ENCODE results near the gene PODNL1.

PODNL1 gene

DNA sequence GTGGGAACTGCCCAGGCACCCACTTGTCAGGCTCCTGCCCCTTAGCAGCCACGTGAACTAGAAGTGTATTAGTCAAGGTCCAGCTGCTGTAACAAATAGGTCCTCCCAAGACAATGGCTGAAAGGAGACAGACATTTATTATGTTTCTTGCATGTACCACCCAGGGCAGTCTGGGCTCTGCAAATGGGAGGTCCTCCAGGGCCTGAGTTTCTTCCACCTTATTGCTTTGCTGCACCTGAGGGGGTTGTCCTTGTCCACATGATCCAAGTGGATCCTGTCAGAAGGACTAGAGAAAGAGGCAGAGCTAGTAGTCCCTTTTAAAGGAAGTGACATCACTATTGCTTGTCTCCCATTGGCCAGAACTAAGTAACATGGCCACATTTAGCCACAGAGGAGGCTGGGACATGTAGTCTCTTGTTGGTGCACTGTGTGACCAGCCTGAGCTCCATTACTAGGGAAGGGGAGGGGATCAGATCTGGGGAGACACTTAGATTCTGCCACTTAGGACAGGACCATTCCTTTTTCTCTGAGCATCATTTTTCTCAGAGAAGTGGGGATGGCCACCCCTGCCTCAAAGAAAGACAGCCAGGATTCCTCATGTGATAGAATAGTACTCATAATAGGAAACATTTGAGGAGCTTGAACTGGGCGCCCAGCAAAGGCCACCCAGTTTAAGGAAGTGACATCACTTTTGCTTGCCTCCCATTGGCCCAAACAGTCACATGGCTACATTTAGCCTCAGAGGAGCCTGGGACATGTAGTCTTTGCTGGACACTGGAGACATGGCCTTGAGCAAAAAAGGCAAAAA lies 17.1 kb downstream of the PODNL1 start (continued):
- TF ChIP-seq ZNF629 (tag by site-specific recombination; IDR thresholded peaks at IDR 0.05) (peak; percentile 39; the same call in 1 of the 2 replicates), ZNF623 (tag by site-specific recombination; IDR thresholded peaks at IDR 0.05) (0 out of 2 replicates have a peak, but pooled peaks have one; percentile 10), ZNF311 (tag by site-specific recombination; IDR thresholded peaks at IDR 0.05; ENCODE audit: borderline replicate concordance) (no peak)
- TF ChIP-seq, protein P1, sequence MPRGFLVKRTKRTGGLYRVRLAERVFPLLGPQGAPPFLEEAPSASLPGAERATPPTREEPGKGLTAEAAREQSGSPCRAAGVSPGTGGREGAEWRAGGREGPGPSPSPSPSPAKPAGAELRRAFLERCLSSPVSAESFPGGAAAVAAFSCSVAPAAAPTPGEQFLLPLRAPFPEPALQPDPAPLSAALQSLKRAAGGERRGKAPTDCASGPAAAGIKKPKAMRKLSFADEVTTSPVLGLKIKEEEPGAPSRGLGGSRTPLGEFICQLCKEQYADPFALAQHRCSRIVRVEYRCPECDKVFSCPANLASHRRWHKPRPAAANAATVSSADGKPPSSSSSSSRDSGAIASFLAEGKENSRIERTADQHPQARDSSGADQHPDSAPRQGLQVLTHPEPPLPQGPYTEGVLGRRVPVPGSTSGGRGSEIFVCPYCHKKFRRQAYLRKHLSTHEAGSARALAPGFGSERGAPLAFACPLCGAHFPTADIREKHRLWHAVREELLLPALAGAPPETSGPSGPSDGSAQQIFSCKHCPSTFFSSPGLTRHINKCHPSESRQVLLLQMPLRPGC (tag by site-specific recombination; IDR thresholded peaks at IDR 0.05), result no peak
- TF ChIP-seq, protein P2, sequence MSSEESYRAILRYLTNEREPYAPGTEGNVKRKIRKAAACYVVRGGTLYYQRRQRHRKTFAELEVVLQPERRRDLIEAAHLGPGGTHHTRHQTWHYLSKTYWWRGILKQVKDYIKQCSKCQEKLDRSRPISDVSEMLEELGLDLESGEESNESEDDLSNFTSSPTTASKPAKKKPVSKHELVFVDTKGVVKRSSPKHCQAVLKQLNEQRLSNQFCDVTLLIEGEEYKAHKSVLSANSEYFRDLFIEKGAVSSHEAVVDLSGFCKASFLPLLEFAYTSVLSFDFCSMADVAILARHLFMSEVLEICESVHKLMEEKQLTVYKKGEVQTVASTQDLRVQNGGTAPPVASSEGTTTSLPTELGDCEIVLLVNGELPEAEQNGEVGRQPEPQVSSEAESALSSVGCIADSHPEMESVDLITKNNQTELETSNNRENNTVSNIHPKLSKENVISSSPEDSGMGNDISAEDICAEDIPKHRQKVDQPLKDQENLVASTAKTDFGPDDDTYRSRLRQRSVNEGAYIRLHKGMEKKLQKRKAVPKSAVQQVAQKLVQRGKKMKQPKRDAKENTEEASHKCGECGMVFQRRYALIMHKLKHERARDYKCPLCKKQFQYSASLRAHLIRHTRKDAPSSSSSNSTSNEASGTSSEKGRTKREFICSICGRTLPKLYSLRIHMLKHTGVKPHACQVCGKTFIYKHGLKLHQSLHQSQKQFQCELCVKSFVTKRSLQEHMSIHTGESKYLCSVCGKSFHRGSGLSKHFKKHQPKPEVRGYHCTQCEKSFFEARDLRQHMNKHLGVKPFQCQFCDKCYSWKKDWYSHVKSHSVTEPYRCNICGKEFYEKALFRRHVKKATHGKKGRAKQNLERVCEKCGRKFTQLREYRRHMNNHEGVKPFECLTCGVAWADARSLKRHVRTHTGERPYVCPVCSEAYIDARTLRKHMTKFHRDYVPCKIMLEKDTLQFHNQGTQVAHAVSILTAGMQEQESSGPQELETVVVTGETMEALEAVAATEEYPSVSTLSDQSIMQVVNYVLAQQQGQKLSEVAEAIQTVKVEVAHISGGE (tag by site-specific recombination; conservative IDR thresholded peaks at IDR 0.05; ENCODE audit: low read depth), result peak; percentile 35; the same call in 1 of the 2 replicates

DNA sequence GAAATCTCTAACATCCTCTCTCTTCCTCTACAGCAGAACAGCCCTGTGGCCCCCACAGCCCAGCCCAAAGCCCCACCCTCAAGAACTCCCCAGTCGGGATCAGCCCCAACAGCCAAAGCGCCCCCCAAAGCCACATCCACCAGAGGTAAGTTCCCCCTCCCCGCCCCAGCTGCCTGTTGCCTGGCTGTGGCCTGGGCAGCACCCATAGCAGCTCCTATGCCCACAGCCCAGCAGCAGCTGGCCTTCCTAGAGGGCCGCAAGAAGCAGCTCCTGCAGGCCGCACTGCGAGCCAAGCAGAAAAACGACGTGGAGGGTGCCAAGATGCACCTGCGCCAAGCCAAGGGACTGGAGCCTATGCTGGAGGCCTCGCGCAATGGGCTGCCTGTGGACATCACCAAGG lies 17.7 kb downstream of the PODNL1 start:
- peaks cover 57 to 87% of the 10 kb centered on the region in 2 experiments for H3K36me3 ChIP-seq (ENCODE audit: control insufficient read depth in 2 of 2, insufficient read depth in 1 of 2, low read length in 2 of 2)
- POLR2A ChIA-PET, result interaction anchor here (1.1 to 1.7 kb wide), 2 partner anchors 11 to 86 kb away, joined by 6 to 7 read pairs; partner anchors contain the start of gene RFX1

DNA sequence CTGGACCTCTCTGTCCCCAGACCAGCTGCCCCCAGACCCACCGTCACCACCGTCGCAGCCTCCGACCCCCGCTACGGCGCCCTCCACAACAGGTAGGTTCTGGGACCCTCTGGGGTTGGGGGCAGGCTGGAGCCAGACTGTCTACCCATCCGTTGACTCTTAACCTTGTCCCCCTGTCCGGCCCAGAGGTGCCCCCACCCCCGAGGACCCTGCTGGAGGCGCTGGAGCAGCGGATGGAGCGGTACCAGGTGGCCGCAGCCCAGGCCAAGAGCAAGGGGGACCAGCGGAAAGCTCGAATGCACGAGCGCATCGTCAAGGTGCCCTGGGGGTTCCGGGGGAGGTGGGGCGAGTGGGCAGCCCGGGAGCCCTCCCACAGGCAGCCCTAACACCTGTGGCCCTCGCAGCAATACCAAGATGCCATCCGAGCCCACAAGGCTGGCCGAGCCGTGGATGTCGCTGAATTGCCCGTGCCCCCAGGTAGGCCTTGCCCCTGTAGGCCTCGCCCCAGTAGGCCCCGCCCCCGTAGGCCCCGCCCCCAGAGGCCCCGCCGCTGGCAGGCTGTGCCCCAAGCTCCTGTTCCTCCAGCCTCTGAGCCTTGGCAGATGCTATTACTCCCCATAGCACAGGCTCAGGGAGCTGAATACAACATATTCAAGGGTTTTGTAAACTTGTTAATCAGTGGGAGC lies 19.3 kb downstream of the PODNL1 start:
- CTCF ChIA-PET, result no interaction called here

More for the DNA sequence above, 17.7 kb downstream of the PODNL1 start:
- CTCF ChIA-PET, result interaction anchor here (0.6 to 1.2 kb wide), 2 partner anchors 9 to 585 kb away, joined by 3 to 4 read pairs; no protein-coding TSS in a partner anchor
- H3K4me3 ChIP-seq (ENCODE audit: low read depth, low read length), result no peak overlapping the region
- no peaks in the 10 kb centered on the region for H3K4me1 ChIP-seq (ENCODE audit: control insufficient read depth, insufficient read depth, low read length)
- H3K27ac ChIP-seq (ENCODE audit: extremely low read depth, low read depth, low read length), result no peak overlapping the region
- TF ChIP-seq, protein P3, sequence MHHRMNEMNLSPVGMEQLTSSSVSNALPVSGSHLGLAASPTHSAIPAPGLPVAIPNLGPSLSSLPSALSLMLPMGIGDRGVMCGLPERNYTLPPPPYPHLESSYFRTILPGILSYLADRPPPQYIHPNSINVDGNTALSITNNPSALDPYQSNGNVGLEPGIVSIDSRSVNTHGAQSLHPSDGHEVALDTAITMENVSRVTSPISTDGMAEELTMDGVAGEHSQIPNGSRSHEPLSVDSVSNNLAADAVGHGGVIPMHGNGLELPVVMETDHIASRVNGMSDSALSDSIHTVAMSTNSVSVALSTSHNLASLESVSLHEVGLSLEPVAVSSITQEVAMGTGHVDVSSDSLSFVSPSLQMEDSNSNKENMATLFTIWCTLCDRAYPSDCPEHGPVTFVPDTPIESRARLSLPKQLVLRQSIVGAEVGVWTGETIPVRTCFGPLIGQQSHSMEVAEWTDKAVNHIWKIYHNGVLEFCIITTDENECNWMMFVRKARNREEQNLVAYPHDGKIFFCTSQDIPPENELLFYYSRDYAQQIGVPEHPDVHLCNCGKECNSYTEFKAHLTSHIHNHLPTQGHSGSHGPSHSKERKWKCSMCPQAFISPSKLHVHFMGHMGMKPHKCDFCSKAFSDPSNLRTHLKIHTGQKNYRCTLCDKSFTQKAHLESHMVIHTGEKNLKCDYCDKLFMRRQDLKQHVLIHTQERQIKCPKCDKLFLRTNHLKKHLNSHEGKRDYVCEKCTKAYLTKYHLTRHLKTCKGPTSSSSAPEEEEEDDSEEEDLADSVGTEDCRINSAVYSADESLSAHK (tag by site-specific recombination; IDR thresholded peaks at IDR 0.05), result no peak
- TF ChIP-seq ZNF571 (tag by site-specific recombination; IDR thresholded peaks at IDR 0.05) (no peak), SCRT1 (tag by site-specific recombination; IDR thresholded peaks at IDR 0.05; ENCODE audit: borderline replicate concordance) (no peak), ZNF501 (tag by site-specific recombination; IDR thresholded peaks at IDR 0.05) (no peak), ZNF623 (tag by site-specific recombination; IDR thresholded peaks at IDR 0.05) (no peak), ZNF214 (tag by site-specific recombination; IDR thresholded peaks at IDR 0.05; ENCODE audit: borderline replicate concordance) (no peak), ZNF155 (tag by site-specific recombination; IDR thresholded peaks at IDR 0.05) (no peak), ZNF830 (tag by site-specific recombination; IDR thresholded peaks at IDR 0.05; ENCODE audit: low read depth) (no peak), ZNF112 (tag by site-specific recombination; IDR thresholded peaks at IDR 0.05) (no peak), ZNF202 (tag by site-specific recombination; IDR thresholded peaks at IDR 0.05; ENCODE audit: borderline replicate concordance) (no peak)
- H3K9me3 ChIP-seq (ENCODE audit: control insufficient read depth, insufficient read depth, low read depth, low read length), result no peaks in the 10 kb centered on the region

More for the DNA sequence above, 19.3 kb downstream of the PODNL1 start:
- Histone ChIP-seq H3K36me3 (ENCODE audit: control insufficient read depth in 2 of 2, insufficient read depth in 1 of 2, low read length in 2 of 2) (peaks cover 61 to 91% of the 10 kb centered on the region in 2 experiments), H3K4me1 (ENCODE audit: control insufficient read depth, insufficient read depth, low read length) (no peaks in the 10 kb centered on the region), H3K27ac (ENCODE audit: extremely low read depth, low read depth, low read length) (no peak overlapping the region), H3K4me3 (ENCODE audit: low read depth, low read length) (no peak overlapping the region), H3K9me3 (ENCODE audit: control insufficient read depth, insufficient read depth, low read depth, low read length) (no peaks in the 10 kb centered on the region)
- POLR2A ChIA-PET, result interaction anchor here (1.3 kb wide), 1 partner anchor 9 kb away, joined by 3 read pairs; no protein-coding TSS in a partner anchor
- 0 out of 2 replicates have a peak, but pooled peaks have one; percentile 10 for TF ChIP-seq ZFHX2 (tag by site-specific recombination; conservative IDR thresholded peaks at IDR 0.05)
- TF ChIP-seq, protein P4, sequence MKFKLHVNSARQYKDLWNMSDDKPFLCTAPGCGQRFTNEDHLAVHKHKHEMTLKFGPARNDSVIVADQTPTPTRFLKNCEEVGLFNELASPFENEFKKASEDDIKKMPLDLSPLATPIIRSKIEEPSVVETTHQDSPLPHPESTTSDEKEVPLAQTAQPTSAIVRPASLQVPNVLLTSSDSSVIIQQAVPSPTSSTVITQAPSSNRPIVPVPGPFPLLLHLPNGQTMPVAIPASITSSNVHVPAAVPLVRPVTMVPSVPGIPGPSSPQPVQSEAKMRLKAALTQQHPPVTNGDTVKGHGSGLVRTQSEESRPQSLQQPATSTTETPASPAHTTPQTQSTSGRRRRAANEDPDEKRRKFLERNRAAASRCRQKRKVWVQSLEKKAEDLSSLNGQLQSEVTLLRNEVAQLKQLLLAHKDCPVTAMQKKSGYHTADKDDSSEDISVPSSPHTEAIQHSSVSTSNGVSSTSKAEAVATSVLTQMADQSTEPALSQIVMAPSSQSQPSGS (tag by site-specific recombination; IDR thresholded peaks at IDR 0.05; ENCODE audit: low read depth), result no peak
- 0 out of 2 replicates have a peak, but pooled peaks have one; percentile 6 for TF ChIP-seq SP2 (tag by site-specific recombination; IDR thresholded peaks at IDR 0.05)
- TF ChIP-seq, protein P5, sequence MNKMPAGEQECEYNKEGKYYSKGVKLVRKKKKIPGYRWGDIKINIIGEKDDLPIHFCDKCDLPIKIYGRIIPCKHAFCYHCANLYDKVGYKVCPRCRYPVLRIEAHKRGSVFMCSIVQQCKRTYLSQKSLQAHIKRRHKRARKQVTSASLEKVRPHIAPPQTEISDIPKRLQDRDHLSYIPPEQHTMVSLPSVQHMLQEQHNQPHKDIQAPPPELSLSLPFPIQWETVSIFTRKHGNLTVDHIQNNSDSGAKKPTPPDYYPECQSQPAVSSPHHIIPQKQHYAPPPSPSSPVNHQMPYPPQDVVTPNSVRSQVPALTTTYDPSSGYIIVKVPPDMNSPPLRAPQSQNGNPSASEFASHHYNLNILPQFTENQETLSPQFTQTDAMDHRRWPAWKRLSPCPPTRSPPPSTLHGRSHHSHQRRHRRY (tag by site-specific recombination; IDR thresholded peaks at IDR 0.05), result no peak

Data from HEK293 (cell line).